Fibroblast of the conjunctiva (primary cell): ENCODE data around the gene CYSRT1.
A peak's percentile ranks its signal among the peaks of the same experiment; 100 is the strongest.

Experiments used
- DNase-seq: peaks from one replicate; pipeline ENCODE4 v3.0.0-alpha.2; 2010; ENCODE audit warnings: low read depth

Gene CYSRT1

GRCh38 chr9:137252555-137253506, 27.9 kb downstream of the CYSRT1 start:
- DNase-seq, result no peak

- no peak for DNase-seq
These were observed 29.0 kb downstream of the CYSRT1 start for GRCh38 chr9:137253717-137254623.

GRCh38 chr9:137254624-137255447, 29.9 kb downstream of the CYSRT1 start, which contains the start of gene NELFB:
TSS of gene NELFB (plus strand) at chr9:137255327.
- DNase-seq, result peak; percentile 68

- DNase-seq, result no peak
These were observed 30.6 kb downstream of the CYSRT1 start for GRCh38 chr9:137255448-137256114.

GRCh38 chr9:137256362-137256761, 31.4 kb downstream of the CYSRT1 start:
- no peak for DNase-seq

GRCh38 chr9:137256856-137257255, 31.9 kb downstream of the CYSRT1 start:
- no peak for DNase-seq

GRCh38 chr9:137262173-137262908, 37.4 kb downstream of the CYSRT1 start:
- peak; percentile 18 for DNase-seq

GRCh38 chr9:137262909-137263285, 37.9 kb downstream of the CYSRT1 start:
- no peak for DNase-seq

GRCh38 chr9:137263506-137263905, 38.5 kb downstream of the CYSRT1 start:
- no peak for DNase-seq

GRCh38 chr9:137264067-137264466, 39.1 kb downstream of the CYSRT1 start:
- no peak for DNase-seq

GRCh38 chr9:137265496-137266161, 40.7 kb downstream of the CYSRT1 start:
- DNase-seq, result no peak

GRCh38 chr9:137266162-137266527, 41.2 kb downstream of the CYSRT1 start:
- no peak for DNase-seq

- DNase-seq, result no peak
These were observed 41.8 kb downstream of the CYSRT1 start for GRCh38 chr9:137266585-137267453.

- DNase-seq, result no peak
These were observed 43.0 kb downstream of the CYSRT1 start for GRCh38 chr9:137267933-137268355.

GRCh38 chr9:137268538-137269201, 43.7 kb downstream of the CYSRT1 start:
- DNase-seq, result no peak

- no peak for DNase-seq
These were observed 44.3 kb downstream of the CYSRT1 start for GRCh38 chr9:137269231-137269772.

- DNase-seq, result no peak
These were observed 46.1 kb downstream of the CYSRT1 start for GRCh38 chr9:137270929-137271695.
